Dermis blood vessel endothelial cell (primary cell): ENCODE results near the gene PC. TPM values are rescaled to one million over a fixed set of nuclear protein-coding genes. Genes with fewer than 3 reads are reported as not detected.

ENCODE experiments used
- DNase-seq: peaks from one replicate; pipeline ENCODE4 v3.0.0; 2010
- total RNA-seq: library from RNA; depleted of rRNA; stranded (reverse); fragments of >200 nt; gene quantifications from 2 replicates; pipeline ENCODE4 v1.2.3, GENCODE V29; 2014

Gene PC
- total RNA-seq, 1 donor from 2014 or later = 10.2 TPM

GRCh38 chr11:66882561-66883015 is 75.6 kb downstream of the PC start:
- no peak for DNase-seq

DNA sequence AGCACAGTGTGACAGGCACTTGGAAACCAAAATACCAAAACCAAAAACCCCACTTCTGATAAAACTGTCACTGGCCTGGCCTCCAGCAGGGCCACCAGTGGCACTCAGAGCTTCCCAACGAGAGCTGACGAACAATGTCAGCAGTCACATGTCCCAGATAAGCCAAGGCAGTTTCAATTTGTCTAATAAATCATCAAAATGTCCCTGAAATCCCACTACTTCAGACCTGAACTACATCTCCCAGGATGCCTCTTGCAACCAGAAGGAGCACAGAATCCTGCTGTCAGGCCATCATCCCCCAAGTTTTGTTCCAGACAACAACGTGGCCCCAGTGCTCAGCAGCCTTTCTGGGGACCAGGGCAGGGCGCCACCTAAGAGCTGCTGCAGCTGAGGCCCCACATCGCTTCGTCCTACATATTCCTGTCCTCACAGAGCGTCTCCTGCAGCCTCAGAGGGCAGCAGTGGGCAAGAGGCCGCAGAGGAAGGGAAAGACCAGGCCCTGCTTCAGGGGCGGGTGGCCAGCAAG is 76.2 kb downstream of the PC start:
- DNase-seq = no peak

GRCh38 chr11:66881451-66881835 is 76.7 kb downstream of the PC start:
- no peak for DNase-seq

- DNase-seq = peak; percentile 32
Observed at GRCh38 chr11:66880496-66881450, 77.4 kb downstream of the PC start.

- DNase-seq = no peak
Observed at GRCh38 chr11:66879999-66880398, 78.2 kb downstream of the PC start.

GRCh38 chr11:66879583-66879982 is 78.6 kb downstream of the PC start:
- DNase-seq = no peak

DNA sequence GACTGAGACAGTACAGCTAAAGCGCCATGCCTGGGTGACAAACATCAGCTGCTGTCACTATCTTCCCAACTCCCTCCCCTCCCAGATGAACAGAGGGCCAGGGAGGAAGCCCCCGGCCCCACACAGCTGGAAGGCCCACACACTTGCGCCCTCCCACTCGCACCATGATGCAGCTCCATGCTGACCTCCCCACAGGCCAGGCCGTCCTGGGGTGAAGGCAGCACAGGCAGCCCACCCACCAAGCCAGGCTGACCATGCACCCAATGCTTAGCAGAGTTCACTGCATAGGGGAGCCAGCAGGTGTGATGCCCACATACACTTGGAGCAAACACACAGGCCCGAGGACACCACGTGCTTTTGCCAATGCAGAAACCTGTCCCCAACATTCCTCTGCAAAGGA is 79.2 kb downstream of the PC start:
- no peak for DNase-seq

- DNase-seq = no peak
Observed at GRCh38 chr11:66878474-66878873, 79.7 kb downstream of the PC start.

DNA sequence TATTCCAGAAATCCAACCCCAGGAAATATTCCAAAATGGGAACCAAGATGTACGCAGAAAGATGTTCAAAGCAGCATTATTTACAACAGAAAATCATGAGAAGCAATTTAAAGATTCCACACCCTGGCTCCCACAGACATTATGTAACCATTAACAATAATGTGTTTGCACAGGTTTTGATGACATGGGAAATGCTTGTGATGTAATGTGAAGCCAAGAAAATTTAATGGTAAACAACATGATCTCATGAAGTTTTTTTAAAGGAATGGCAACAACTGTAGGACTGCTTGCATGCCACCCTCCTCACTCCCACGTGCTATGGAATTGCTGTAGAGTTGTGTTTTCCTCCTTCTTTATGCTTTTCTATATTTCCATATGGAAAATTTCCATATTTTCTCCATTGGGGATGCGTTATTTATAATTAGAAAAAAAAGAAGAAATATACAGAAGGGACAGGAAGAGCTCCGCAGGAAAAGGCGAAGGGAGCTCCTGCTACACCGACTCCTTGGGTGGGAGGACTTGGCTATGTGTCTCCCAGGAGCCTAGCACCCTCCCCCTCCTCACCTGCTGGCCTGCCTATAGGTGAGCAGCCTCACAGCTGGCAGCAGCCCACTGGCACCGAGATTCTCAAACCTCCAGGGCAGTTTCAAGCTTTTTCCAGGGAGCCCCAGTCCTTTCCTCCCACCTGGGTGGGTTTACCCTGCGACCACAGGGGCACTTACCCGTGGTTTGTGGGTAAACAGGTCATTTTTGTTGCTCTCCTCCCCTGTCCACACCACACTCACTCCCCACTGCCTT is 80.4 kb downstream of the PC start:
- DNase-seq = no peak

- no peak for DNase-seq
Observed at GRCh38 chr11:66875378-66875777, 82.8 kb downstream of the PC start.

- DNase-seq = no peak
Observed at GRCh38 chr11:66874232-66874631, 84.0 kb downstream of the PC start.

- DNase-seq = no peak
Observed at GRCh38 chr11:66871521-66871901, 86.7 kb downstream of the PC start.

DNA sequence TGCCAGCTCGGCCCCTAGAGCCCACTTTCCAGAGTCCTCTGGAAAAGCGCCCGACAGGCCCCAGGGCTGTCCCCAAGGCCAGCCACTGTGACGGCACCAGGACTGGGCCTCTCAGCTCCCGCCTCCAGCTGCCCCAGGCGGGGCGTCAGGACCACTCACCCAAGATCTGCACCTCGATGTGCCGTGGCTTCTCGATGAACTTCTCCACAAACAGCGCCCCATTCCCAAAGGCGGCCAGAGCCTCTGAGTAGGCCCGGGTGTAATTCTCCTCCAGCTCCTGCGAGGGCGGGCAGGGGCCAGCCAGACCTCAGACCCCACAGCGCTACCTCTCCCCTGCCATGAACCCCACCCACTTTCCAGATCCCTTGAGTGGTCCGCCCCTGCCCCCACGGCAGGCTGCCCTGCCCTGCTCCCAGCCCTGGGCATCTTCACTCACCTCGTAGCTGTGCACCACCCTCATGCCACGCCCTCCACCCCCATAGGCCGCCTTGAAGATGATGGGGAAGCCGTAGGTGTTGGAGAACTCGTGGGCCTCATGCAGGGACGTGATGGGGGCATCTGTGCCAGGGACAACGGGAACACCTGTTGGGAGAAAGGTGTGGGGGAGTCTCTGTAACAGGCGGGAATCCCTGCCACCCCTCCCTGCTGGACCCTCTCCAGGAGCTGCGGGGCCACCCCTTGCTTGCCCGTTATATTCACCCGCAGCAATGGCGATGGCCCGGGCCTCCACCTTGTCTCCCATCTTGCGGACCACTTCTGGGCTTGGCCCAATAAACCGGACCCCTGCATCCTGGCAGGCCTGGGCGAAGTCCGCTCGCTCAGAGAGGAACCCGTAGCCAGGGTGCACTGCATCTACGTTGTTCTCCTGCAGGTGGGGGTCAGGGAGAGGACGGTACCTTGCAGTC is 87.3 kb downstream of the PC start:
- DNase-seq = no peak

DNA sequence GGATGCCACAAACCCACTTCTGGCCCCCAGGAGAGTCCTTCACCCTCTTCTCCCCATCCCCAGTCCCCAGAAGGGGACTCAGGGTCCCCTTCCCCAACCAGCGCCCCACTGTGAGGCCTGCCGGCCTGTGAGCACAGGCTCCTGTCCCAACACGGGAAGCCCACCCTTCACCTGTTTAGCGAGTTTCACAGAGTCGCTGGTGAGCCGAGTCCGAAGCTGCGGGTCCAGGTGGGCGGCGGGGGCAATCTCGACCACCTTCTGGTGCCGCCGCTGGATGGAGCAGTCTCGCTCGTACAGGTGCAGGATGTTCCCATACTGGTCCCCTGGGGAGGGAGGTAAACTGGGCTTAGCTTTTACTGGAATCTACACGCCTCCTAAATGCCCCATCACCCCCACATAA is 88.1 kb downstream of the PC start:
- no peak for DNase-seq

DNA sequence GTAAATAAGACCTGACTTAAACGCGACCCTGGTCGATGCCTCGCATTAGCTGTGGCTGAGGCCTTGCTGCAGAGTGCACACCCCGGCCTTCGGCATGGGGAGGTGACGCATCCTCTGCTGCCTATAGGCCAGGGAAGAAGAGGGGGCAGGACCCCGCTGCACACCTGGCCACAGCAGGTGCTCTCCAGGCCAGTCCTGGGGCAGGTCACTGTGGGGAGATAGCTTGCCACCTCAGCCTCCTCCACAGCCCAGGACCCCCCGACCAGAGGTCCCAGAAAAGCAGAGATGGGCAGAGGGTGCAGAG is 88.7 kb downstream of the PC start:
- DNase-seq = no peak

DNA sequence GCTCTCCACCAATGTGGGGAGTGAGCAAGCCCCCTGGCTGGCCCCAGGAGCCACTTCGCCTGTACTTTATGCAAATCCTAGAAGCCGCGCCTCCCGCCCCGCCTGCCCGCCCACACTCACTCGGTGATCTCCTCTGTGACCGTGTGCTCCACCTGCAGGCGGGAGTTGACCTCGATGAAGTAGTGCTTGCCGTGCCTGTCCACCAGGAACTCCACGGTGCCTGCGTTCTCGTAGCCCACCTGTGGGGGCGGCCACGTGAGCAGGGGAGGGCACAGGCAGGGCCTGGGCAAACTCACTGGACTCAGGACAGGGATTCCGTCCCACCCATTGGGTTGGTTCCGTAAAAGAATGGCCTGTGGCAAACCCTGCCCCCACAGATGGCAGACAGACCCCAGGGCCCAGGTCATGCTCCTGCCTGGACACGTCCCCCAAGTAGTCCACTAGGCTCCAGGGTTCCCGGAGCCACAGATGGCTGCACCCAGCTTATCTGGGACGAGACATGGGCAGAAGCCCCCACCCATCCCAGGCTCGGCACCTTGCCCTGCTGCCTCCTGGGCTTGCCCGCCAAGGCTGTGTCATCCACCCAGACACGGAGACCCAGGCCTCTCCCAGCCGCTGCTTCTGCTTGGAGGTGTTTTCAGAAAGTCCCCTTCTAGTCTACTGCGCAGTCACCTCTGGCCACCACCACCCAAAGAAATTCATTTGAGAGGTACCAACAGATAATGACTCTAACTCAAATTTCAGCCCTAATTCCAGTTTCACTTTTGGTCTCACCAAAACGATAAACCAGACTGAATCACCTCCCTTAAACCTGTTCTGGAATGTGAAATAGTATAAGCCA is 89.2 kb downstream of the PC start:
- peak; percentile 30 for DNase-seq

DNA sequence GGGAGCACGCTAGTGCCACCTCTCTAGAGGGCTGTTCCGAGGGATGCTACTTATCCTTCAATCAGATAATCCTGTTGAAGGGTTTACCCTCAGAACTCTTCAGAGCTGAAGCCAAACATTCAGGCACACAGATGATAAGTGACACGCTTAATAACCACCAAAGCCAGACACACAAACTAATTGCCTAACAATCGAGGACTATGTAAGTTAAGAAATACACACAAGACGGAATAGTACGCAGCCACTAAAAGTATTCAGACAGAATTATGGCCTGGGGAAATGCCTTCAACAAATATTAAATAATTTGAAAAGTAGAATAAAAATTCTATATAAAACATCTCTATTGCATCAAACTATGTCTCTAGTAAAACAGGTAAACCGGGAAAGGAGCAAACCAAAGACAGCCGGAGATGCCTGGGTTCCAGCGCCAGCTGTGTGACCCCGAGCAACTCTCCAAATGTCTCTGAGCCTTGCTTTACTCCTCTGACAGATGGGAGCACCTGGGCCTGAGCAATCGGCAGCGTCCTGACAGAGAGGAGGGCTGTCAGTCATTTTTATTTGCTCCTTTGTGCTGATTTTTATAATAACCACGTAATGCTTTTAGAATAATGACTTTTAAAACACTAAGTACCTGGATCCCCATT is 90.0 kb downstream of the PC start:
- DNase-seq = no peak

- DNase-seq = no peak
Observed at GRCh38 chr11:66867425-66868040, 90.7 kb downstream of the PC start.

GRCh38 chr11:66866511-66866986 is 91.6 kb downstream of the PC start:
- no peak for DNase-seq

DNA sequence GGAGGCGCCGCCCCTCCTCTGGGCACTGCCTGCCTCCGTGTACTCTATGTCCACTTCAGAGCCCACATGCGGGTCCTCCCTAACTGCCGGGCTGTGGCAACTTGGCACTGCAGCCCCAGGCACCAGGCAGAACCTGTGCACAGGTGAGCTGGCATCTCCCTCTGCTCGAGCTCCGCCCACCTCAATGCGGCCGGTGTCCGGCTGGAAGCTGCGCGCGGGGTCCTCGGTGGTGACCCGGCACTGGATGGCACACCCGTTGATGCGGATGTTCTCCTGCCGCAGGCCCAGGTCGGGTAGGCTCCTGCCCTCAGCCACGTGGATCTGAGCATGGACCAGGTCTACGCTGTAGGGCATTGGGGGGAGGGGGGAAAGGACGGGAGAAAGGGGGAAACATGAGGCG is 92.2 kb downstream of the PC start:
- no peak for DNase-seq
